Measurements from ENCODE around the gene GIT1.

- TF ChIP-seq POLR2A (IDR thresholded peaks at IDR 0.05) (no peak), POLR2AphosphoS5 (IDR thresholded peaks at IDR 0.05) (no peak)
- TF ChIP-seq, protein P1, sequence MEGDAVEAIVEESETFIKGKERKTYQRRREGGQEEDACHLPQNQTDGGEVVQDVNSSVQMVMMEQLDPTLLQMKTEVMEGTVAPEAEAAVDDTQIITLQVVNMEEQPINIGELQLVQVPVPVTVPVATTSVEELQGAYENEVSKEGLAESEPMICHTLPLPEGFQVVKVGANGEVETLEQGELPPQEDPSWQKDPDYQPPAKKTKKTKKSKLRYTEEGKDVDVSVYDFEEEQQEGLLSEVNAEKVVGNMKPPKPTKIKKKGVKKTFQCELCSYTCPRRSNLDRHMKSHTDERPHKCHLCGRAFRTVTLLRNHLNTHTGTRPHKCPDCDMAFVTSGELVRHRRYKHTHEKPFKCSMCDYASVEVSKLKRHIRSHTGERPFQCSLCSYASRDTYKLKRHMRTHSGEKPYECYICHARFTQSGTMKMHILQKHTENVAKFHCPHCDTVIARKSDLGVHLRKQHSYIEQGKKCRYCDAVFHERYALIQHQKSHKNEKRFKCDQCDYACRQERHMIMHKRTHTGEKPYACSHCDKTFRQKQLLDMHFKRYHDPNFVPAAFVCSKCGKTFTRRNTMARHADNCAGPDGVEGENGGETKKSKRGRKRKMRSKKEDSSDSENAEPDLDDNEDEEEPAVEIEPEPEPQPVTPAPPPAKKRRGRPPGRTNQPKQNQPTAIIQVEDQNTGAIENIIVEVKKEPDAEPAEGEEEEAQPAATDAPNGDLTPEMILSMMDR (IDR thresholded peaks at IDR 0.05), result no peak
Observed at GRCh38 chr17:29616300-29617048, 27.0 kb upstream of the GIT1 start.
